BE2C (cell line): Measurements from ENCODE around the gene MYL4.

Experiments
- DNase-seq: peaks from one replicate; pipeline ENCODE4 v3.0.0-alpha.2; 2020
- H3K27me3 ChIP-seq: fragments of 250-450 bp; sonication (Bioruptor Pico); 2 replicates; pipeline ENCODE4 v1.5.1; 2020; ENCODE audit warnings: mild to moderate bottlenecking
- H3K36me3 ChIP-seq: fragments of 250-450 bp; sonication (Bioruptor Pico); 2 replicates; pipeline ENCODE4 v1.5.1; 2020; ENCODE audit warnings: mild to moderate bottlenecking
- H3K4me1 ChIP-seq: fragments of 250-450 bp; sonication (Bioruptor Pico); 2 replicates; pipeline ENCODE4 v1.5.1; 2020
- H3K4me3 ChIP-seq: 2 replicates; pipeline ENCODE4 v1.5.1; 2011; ENCODE audit warnings: low read depth, low read length
- H3K9me3 ChIP-seq: fragments of 250-450 bp; sonication (Bioruptor Pico); 2 replicates; pipeline ENCODE4 v1.5.1; 2020
- TF ChIP-seq, protein P1 (sequence below): IDR thresholded peaks from 2 replicates; pipeline ENCODE4 v1.5.1; 2012; ENCODE audit warnings: mild to moderate bottlenecking, low read depth, low read length

MYL4 gene

DNA sequence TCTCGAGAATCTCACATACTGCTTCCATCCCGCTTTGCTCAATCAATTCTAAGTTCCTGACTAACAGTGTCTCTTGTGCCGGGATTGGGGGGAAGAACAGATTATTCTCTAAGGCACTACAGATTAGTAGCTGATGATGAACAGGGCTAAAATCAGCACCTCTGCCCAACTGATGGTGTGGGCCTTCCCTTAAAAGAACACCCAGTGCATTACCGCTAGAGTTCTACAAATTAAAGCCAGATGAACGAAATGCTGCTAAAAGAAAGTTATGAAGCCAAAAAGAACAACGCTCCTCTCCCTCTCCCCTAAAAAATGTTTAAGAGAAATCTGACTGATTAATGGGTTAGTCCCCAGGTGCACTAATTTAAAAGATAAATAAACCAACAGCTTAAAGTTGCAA is 24.5 kb upstream of the MYL4 start:
- H3K4me1 ChIP-seq, result peaks cover 7% of the 10 kb centered on the region
- no peak for DNase-seq
- TF ChIP-seq, protein P1, sequence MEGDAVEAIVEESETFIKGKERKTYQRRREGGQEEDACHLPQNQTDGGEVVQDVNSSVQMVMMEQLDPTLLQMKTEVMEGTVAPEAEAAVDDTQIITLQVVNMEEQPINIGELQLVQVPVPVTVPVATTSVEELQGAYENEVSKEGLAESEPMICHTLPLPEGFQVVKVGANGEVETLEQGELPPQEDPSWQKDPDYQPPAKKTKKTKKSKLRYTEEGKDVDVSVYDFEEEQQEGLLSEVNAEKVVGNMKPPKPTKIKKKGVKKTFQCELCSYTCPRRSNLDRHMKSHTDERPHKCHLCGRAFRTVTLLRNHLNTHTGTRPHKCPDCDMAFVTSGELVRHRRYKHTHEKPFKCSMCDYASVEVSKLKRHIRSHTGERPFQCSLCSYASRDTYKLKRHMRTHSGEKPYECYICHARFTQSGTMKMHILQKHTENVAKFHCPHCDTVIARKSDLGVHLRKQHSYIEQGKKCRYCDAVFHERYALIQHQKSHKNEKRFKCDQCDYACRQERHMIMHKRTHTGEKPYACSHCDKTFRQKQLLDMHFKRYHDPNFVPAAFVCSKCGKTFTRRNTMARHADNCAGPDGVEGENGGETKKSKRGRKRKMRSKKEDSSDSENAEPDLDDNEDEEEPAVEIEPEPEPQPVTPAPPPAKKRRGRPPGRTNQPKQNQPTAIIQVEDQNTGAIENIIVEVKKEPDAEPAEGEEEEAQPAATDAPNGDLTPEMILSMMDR, result no peak
- no peak overlapping the region for H3K4me3 ChIP-seq
- H3K27me3 ChIP-seq, result no peaks in the 10 kb centered on the region
- H3K9me3 ChIP-seq, result no peaks in the 10 kb centered on the region
- H3K36me3 ChIP-seq, result peaks cover 12% of the 10 kb centered on the region

DNA sequence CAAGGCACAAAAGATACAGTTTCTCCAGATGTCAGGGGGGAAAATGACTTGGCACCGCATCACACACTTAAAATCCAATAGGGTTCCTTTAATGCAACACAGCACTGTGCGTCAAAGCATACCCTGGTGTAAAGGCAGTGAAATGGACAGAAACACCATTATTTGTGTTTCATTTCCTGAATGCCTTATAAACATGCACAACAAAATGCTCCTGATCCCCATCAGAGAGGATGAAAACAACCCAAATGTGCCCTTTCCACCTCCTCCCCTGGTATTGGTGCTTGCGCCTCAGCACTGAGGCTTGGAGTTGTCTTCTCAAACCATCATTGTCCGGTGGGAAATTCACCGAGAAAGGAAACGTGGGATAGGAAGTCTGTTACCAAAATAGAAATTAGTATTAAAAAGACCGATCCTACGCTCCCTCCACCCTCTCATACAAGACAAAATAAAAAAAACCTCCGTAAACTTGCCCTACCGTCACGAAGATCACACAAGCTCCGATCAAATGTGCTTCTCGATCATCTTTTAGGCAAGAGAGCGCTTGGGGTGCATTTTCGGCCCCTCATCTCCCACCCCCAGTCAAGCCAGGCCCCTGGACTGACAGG is 20.8 kb upstream of the MYL4 start:
- DNase-seq, result no peak
- TF ChIP-seq, protein P1, result no peak
- Histone ChIP-seq H3K4me3 (peak overlapping the region; percentile 85), H3K27me3 (no peaks in the 10 kb centered on the region), H3K4me1 (peaks cover 3% of the 10 kb centered on the region), H3K9me3 (no peaks in the 10 kb centered on the region), H3K36me3 (no peaks in the 10 kb centered on the region)

DNA sequence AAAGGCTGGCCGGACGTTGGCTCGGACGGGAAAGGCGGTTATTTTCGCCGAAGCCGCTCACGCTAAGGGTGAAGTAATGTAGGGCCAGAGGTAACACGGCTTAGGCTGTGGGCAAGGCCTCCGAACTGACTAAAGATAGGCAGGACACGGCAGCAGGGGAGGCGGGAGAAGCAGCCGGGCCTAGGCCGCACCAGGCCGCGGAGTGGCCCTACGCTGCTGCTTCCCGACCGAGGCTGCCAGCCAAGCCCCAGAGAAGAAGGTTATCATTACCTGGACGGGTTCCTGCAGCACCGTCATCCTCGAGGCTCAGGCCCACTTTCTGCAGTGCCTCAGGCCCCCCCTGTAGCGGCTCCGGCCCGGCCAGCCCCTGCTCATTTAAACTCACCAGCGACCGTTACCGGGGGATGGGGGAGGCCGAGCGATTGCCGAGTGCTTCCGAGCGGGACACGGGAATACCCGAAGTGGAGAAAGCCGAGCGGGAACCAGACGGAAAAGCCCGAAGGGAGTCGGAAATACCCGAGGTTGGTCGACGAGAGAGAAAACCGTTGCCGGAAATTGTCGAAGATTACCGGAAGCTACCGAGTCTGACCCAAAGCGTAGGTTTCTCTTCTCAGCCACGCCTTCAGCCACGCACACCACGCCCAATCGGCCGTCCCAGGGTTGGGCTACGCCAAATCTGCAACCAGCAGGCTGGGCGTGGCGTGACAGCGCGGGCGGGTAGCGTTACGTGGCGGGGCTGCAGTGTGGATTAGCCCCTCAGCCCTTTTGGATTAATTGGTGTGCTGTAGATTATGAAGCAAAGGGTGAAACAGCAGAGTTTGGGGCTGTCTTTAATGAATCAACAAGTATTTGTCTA is 20.0 kb upstream of the MYL4 start, which contains the start of gene CDC27:
Gene CDC27, minus strand, starts transcription at position 420 of the 856 bp plus-strand sequence. Its CDS starts 123 bp downstream, at position 297.
- no peaks in the 10 kb centered on the region for H3K27me3 ChIP-seq
- no peaks in the 10 kb centered on the region; the same call in 1 of the 2 replicates for H3K4me1 ChIP-seq
- H3K9me3 ChIP-seq, result no peaks in the 10 kb centered on the region
- TF ChIP-seq, protein P1, result no peak
- H3K4me3 ChIP-seq, result peak within 1 kb of the TSS; percentile 85
- no peaks in the 10 kb centered on the region for H3K36me3 ChIP-seq
- peak; percentile 100 for DNase-seq

DNA sequence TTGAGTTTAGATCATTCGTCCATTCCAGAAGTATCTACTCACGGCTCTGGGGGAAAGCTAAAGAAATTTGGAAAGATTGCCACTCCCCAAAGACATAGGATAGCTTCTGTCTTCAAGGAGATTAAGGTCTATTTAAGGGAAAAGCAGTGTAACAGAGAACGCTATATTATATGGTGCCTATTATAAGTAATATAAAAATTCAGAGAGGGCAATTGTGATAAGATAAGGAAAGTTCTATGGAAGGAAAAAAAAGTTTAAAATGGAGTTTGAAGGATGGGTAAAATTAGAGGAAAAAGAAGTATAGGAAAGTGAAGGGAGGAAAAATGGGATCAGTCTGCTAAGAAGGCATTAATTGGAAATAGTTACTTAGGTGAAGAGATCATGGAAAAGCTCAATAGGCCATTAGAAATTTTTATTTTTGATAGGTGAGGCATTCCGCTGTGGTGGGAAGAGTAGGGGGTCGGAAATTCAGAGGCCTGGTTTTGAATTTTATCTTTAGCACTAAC is 19.4 kb upstream of the MYL4 start:
- no peak for DNase-seq
- no peaks in the 10 kb centered on the region; the same call in 1 of the 2 replicates for H3K4me1 ChIP-seq
- peak overlapping the region; percentile 85 for H3K4me3 ChIP-seq
- TF ChIP-seq, protein P1, result no peak
- no peaks in the 10 kb centered on the region for H3K27me3 ChIP-seq
- no peaks in the 10 kb centered on the region for H3K36me3 ChIP-seq
- H3K9me3 ChIP-seq, result no peaks in the 10 kb centered on the region

DNA sequence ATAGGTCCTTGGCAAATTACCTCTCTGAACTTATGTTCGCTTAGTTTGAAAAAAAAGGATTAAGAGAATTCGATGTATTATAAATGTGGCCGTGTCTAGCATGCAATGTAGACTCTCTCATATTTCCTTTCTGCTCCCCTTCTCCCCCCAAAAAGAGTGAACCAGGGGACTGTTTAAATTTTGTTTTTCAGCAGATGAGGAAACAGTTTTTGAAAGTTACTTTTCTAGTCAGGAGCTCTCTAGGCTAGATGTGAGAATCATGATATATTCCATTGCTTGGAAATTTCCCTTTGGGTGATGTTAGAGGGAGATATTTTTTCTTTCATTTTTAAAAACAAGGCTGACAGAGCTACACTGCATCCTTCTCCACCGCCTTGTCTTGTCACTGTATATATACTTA is 18.9 kb upstream of the MYL4 start:
- TF ChIP-seq, protein P1, result no peak
- DNase-seq, result no peak
- Histone ChIP-seq H3K36me3 (no peaks in the 10 kb centered on the region), H3K4me1 (no peaks in the 10 kb centered on the region), H3K27me3 (no peaks in the 10 kb centered on the region), H3K9me3 (no peaks in the 10 kb centered on the region), H3K4me3 (no peak overlapping the region)
